Measurements from ENCODE around the gene YWHAB.

DNA sequence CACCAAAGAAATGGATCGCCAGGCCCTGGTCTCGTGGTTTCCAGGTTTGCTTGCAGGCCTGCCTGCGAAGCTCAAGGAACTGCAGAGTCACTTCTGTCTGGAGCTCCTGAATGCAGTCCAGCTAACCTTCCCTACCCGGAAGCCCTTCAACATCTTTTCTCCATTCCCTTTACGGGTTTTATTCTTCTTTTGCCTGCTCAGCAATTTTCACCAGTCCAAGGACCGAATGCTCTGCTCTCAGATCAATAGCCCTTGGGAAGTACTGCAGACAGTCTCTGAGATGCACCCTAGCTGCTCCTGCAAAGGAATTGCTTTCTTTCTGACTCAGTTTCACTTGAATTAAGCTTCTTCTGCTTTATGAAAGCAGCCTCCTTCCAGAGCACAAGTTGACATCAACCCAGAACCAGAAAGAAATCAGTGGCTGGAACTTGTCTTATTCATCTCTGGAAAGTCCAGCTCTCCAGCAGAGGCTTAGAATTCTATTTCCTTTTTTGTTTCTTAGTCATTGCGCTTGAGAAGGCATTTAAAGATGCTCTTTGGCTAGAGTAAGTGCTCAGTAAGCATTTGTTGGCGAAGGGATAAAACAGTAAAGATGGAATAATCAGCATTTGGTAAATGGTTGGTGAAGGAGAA, 18.7 kb upstream of the YWHAB start:
- TF ChIP-seq, protein P1, sequence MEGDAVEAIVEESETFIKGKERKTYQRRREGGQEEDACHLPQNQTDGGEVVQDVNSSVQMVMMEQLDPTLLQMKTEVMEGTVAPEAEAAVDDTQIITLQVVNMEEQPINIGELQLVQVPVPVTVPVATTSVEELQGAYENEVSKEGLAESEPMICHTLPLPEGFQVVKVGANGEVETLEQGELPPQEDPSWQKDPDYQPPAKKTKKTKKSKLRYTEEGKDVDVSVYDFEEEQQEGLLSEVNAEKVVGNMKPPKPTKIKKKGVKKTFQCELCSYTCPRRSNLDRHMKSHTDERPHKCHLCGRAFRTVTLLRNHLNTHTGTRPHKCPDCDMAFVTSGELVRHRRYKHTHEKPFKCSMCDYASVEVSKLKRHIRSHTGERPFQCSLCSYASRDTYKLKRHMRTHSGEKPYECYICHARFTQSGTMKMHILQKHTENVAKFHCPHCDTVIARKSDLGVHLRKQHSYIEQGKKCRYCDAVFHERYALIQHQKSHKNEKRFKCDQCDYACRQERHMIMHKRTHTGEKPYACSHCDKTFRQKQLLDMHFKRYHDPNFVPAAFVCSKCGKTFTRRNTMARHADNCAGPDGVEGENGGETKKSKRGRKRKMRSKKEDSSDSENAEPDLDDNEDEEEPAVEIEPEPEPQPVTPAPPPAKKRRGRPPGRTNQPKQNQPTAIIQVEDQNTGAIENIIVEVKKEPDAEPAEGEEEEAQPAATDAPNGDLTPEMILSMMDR (conservative IDR thresholded peaks at IDR 0.05 in 1 of 2, IDR thresholded peaks at IDR 0.05 in 1 of 2; ENCODE audit: low read depth in 1 of 2, low read length in 2 of 2): no peak
- TF ChIP-seq EZH2 (IDR thresholded peaks at IDR 0.05; ENCODE audit: low read length, missing control alignments): no peak

All from fibroblast of lung (primary cell).